ENCODE measurements around the gene NOL4L.

DNA sequence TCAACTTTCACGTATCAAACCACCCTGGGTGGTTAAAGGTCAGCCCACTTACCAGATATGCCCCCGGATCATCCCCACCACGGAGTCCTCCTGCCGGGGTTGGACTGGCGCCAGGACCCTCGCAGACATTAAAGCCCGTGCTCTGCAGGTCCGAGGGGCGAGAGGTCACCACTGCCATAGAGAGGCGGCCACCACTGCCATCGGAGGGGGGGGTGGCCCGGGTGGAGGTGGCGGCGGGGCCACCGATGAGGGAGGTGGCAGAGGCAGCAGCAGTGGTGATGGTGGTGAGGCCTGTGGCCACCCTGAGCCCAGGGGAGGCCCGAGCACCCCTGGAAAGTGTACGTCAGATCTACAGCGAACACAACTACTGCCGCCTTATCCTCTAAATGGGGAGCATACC is 150.7 kb downstream of the NOL4L start:
- TF ChIP-seq, protein P1, sequence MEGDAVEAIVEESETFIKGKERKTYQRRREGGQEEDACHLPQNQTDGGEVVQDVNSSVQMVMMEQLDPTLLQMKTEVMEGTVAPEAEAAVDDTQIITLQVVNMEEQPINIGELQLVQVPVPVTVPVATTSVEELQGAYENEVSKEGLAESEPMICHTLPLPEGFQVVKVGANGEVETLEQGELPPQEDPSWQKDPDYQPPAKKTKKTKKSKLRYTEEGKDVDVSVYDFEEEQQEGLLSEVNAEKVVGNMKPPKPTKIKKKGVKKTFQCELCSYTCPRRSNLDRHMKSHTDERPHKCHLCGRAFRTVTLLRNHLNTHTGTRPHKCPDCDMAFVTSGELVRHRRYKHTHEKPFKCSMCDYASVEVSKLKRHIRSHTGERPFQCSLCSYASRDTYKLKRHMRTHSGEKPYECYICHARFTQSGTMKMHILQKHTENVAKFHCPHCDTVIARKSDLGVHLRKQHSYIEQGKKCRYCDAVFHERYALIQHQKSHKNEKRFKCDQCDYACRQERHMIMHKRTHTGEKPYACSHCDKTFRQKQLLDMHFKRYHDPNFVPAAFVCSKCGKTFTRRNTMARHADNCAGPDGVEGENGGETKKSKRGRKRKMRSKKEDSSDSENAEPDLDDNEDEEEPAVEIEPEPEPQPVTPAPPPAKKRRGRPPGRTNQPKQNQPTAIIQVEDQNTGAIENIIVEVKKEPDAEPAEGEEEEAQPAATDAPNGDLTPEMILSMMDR (IDR thresholded peaks at IDR 0.05 in 8 of 11, conservative IDR thresholded peaks at IDR 0.05 in 3 of 11): no peak
- TF ChIP-seq POLR2A (IDR thresholded peaks at IDR 0.05) (no peak), POLR2AphosphoS5 (IDR thresholded peaks at IDR 0.05) (peak in 2 of 3 donors; percentile 41 to 75)
